DND-41 (cell line): Measurements from ENCODE around the gene LAIR1.
A peak's percentile ranks its signal among the peaks of the same experiment; 100 is the strongest.

Experiments
- ATAC-seq: fragments of 200-7000 bp; cut with Tn5 transposase; 3 replicates; pipeline ENCODE4 v1.9.1; 2021; ENCODE audit warnings: low read depth; ENCODE audit not compliant: insufficient read depth
- DNase-seq: peaks from one replicate; pipeline ENCODE4 v3.0.0-alpha.2; 2020
- H2AFZ ChIP-seq: 2 replicates; pipeline ENCODE4 v1.6.0; 2012; ENCODE audit warnings: low read depth, low read length
- H3K27ac ChIP-seq: 2 replicates; pipeline ENCODE4 v1.5.1; 2012; ENCODE audit warnings: low read length, inconsistent platforms
- H3K27me3 ChIP-seq: fragments of 200-600 bp; sonication (generic); 2 replicates; pipeline ENCODE4 v1.6.0; 2012; ENCODE audit warnings: low read length, mild to moderate bottlenecking, inconsistent platforms; ENCODE audit not compliant: insufficient read depth, poor library complexity
- H3K36me3 ChIP-seq: 2 replicates; pipeline ENCODE4 v1.5.1; 2012; ENCODE audit warnings: low read length, inconsistent platforms; ENCODE audit not compliant: insufficient read depth
- H3K4me1 ChIP-seq: 2 replicates; pipeline ENCODE4 v1.5.1; 2012; ENCODE audit warnings: mild to moderate bottlenecking, low read length; ENCODE audit not compliant: insufficient read depth
- H3K4me2 ChIP-seq: 2 replicates; pipeline ENCODE4 v1.6.0; 2012; ENCODE audit warnings: mild to moderate bottlenecking, moderate library complexity, low read length, inconsistent platforms; ENCODE audit not compliant: insufficient read depth
- H3K4me3 ChIP-seq, 2 experiments: fragments of 200-600 bp in 1 of 2; shearing (Covaris generic) in 1 of 2; 2 replicates each; pipeline ENCODE4 v1.5.1; 2012 to 2016; ENCODE audit warnings: inconsistent platforms in 2 of 2, low read length in 2 of 2, mild to moderate bottlenecking in 2 of 2, low read depth in 1 of 2, moderate library complexity in 1 of 2
- H3K79me2 ChIP-seq: 2 replicates; pipeline ENCODE4 v1.6.0; 2012; ENCODE audit warnings: low read length, inconsistent platforms; ENCODE audit not compliant: insufficient read depth
- H3K9ac ChIP-seq: 2 replicates; pipeline ENCODE4 v1.6.0; 2012; ENCODE audit warnings: low read depth, mild to moderate bottlenecking, inconsistent platforms, low read length, moderate library complexity
- H3K9me3 ChIP-seq: 2 replicates; pipeline ENCODE4 v1.5.1; 2012; ENCODE audit warnings: low read length, moderate library complexity, mild to moderate bottlenecking, inconsistent platforms; ENCODE audit not compliant: insufficient read depth, severe bottlenecking
- H4K20me1 ChIP-seq: 2 replicates; pipeline ENCODE4 v1.6.0; 2012; ENCODE audit warnings: low read length; ENCODE audit not compliant: insufficient read depth
- CTCF ChIP-seq: IDR thresholded peaks from 2 replicates; pipeline ENCODE4 v1.5.1; 2012; ENCODE audit warnings: borderline replicate concordance, low read length, moderate library complexity, mild to moderate bottlenecking; ENCODE audit not compliant: poor library complexity, severe bottlenecking; ENCODE audit errors: extremely low read depth
- EZH2 ChIP-seq: IDR thresholded peaks from 3 replicates; pipeline ENCODE4 v1.6.1; 2012; ENCODE audit warnings: borderline replicate concordance, low read depth, mild to moderate bottlenecking, moderate library complexity, low read length, inconsistent platforms; ENCODE audit not compliant: severe bottlenecking

The LAIR1 gene

GRCh38 chr19:54364775-54365257 lies at the start of gene LAIR1:
Gene LAIR1 (minus strand): TSS chr19:54364931. CDS start chr19:54364804, 127 bp downstream.
- Histone ChIP-seq H3K27me3 (no peaks in the 10 kb centered on the region), H3K36me3 (peaks cover 76% of the 10 kb centered on the region), H3K9me3 (no peaks in the 10 kb centered on the region), H3K4me1 (peaks cover 59% of the 10 kb centered on the region), H2AFZ (no peak within 1 kb of the TSS), H3K9ac (peak within 1 kb of the TSS; percentile 81), H3K79me2 (peaks cover 89% of the 10 kb centered on the region), H4K20me1 (peaks cover 26% of the 10 kb centered on the region), H3K4me2 (peak within 1 kb of the TSS; percentile 92), H3K4me3 (peak within 1 kb of the TSS; percentile 29 to 81; a peak in 3 of 4 replicates), H3K27ac (peak within 1 kb of the TSS; percentile 100)
- TF ChIP-seq CTCF (no peak), EZH2 (no peak)
- DNase-seq, result peak; percentile 85
- peak; percentile 74 for ATAC-seq

GRCh38 chr19:54414156-54414555 lies 49.4 kb upstream of the LAIR1 start:
- peaks cover 2% of the 10 kb centered on the region for H3K9me3 ChIP-seq
- no peaks in the 10 kb centered on the region for H3K79me2 ChIP-seq
- H3K27ac ChIP-seq, result no peak overlapping the region
- H3K4me1 ChIP-seq, result no peaks in the 10 kb centered on the region
- no peaks in the 10 kb centered on the region for H4K20me1 ChIP-seq
- no peak overlapping the region for H3K4me2 ChIP-seq
- H2AFZ ChIP-seq, result no peak overlapping the region
- no peak overlapping the region for H3K9ac ChIP-seq
- ATAC-seq (no peak), DNase-seq (no peak)
- no peaks in the 10 kb centered on the region for H3K36me3 ChIP-seq
- no peak overlapping the region for H3K4me3 ChIP-seq
- H3K27me3 ChIP-seq, result no peaks in the 10 kb centered on the region
- TF ChIP-seq EZH2, result no peak
- no peak for TF ChIP-seq CTCF

- ATAC-seq (no peak), DNase-seq (no peak)
- Histone ChIP-seq H3K9ac (no peak overlapping the region), H3K79me2 (no peaks in the 10 kb centered on the region), H2AFZ (no peak overlapping the region), H3K27ac (no peak overlapping the region), H3K27me3 (no peaks in the 10 kb centered on the region), H3K9me3 (peaks cover 3% of the 10 kb centered on the region), H3K4me2 (no peak overlapping the region), H3K4me1 (no peaks in the 10 kb centered on the region), H4K20me1 (no peaks in the 10 kb centered on the region), H3K4me3 (no peak overlapping the region), H3K36me3 (no peaks in the 10 kb centered on the region)
- TF ChIP-seq CTCF, result no peak
- TF ChIP-seq EZH2, result no peak
Measured at GRCh38 chr19:54412877-54413276, 48.1 kb upstream of the LAIR1 start.

GRCh38 chr19:54411033-54411432 lies 46.3 kb upstream of the LAIR1 start:
- no peak overlapping the region for H3K9ac ChIP-seq
- no peaks in the 10 kb centered on the region for H3K4me1 ChIP-seq
- H3K79me2 ChIP-seq, result no peaks in the 10 kb centered on the region
- H3K4me2 ChIP-seq, result no peak overlapping the region
- TF ChIP-seq EZH2, result no peak
- no peak for TF ChIP-seq CTCF
- H2AFZ ChIP-seq, result no peak overlapping the region
- no peaks in the 10 kb centered on the region for H3K36me3 ChIP-seq
- no peaks in the 10 kb centered on the region for H4K20me1 ChIP-seq
- no peak for DNase-seq
- H3K4me3 ChIP-seq, result no peak overlapping the region
- H3K9me3 ChIP-seq, result peaks cover 4% of the 10 kb centered on the region
- no peaks in the 10 kb centered on the region for H3K27me3 ChIP-seq
- no peak overlapping the region for H3K27ac ChIP-seq
- no peak for ATAC-seq
